ENCODE measurements around the gene CAMK2A.

- no peak for TF ChIP-seq CTCF (IDR thresholded peaks at IDR 0.05)
- no peak for TF ChIP-seq POLR2A (IDR thresholded peaks at IDR 0.05)
Observed at GRCh38 chr5:150236981-150237754, 52.4 kb downstream of the CAMK2A start.

Measured in sigmoid colon (tissue), 3 donors.